SK-N-SH (cell line): ENCODE results near the gene CHD1.

ENCODE experiments used
- POLR2AphosphoS5 ChIP-seq: IDR thresholded peaks from 2 replicates; pipeline ENCODE4 v1.6.1; 2012; ENCODE audit warnings: low read depth, low read length
- TF ChIP-seq, protein P1 (sequence below): fragments of 150-350 bp; IDR thresholded peaks from 2 replicates; pipeline ENCODE4 v1.6.1; 2016; ENCODE audit warnings: mild to moderate bottlenecking, low read depth, low read length
- TF ChIP-seq, protein P2 (sequence below): IDR thresholded peaks from 2 replicates; pipeline ENCODE4 v1.4.0; 2012; ENCODE audit warnings: low read depth, borderline replicate concordance

- no peak for TF ChIP-seq POLR2AphosphoS5
- TF ChIP-seq, protein P1, sequence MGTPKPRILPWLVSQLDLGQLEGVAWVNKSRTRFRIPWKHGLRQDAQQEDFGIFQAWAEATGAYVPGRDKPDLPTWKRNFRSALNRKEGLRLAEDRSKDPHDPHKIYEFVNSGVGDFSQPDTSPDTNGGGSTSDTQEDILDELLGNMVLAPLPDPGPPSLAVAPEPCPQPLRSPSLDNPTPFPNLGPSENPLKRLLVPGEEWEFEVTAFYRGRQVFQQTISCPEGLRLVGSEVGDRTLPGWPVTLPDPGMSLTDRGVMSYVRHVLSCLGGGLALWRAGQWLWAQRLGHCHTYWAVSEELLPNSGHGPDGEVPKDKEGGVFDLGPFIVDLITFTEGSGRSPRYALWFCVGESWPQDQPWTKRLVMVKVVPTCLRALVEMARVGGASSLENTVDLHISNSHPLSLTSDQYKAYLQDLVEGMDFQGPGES = no peak
- TF ChIP-seq, protein P2, sequence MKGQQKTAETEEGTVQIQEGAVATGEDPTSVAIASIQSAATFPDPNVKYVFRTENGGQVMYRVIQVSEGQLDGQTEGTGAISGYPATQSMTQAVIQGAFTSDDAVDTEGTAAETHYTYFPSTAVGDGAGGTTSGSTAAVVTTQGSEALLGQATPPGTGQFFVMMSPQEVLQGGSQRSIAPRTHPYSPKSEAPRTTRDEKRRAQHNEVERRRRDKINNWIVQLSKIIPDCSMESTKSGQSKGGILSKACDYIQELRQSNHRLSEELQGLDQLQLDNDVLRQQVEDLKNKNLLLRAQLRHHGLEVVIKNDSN = no peak
These were observed 48.2 kb downstream of the CHD1 start for GRCh38 chr5:98880598-98880997.
